OCI-LY3 (cell line): ENCODE measurements around the gene CCNF.

ENCODE experiments used
- H2AFZ ChIP-seq: fragments of 200-600, 300-600 bp; shearing (Covaris generic); 2 replicates; pipeline ENCODE4 v1.6.0; 2014; ENCODE audit warnings: antibody characterized with exemption, low read depth, low read length
- H3K27ac ChIP-seq: fragments of 200-600, 300-600 bp; sonication (generic); 2 replicates; pipeline ENCODE4 v1.5.1; 2014; ENCODE audit warnings: mild to moderate bottlenecking, low read length, moderate library complexity, mixed read lengths
- H3K27me3 ChIP-seq: fragments of 200-600, 300-600 bp; sonication (generic); 2 replicates; pipeline ENCODE4 v1.6.1; 2014; ENCODE audit warnings: low read depth, low read length, mixed read lengths
- H3K36me3 ChIP-seq: fragments of 200-600, 300-600 bp; sonication (generic); replicated peaks from 2 replicates; pipeline ENCODE3; 2014; ENCODE audit warnings: low read depth, low read length, mixed read lengths
- H3K4me1 ChIP-seq: fragments of 300-600, 200-600 bp; sonication (generic); 2 replicates; pipeline ENCODE4 v1.6.1; 2014; ENCODE audit warnings: low read length, mixed read lengths
- H3K4me2 ChIP-seq: fragments of 200-600, 300-600 bp; sonication (generic); 2 replicates; pipeline ENCODE4 v1.6.1; 2014; ENCODE audit warnings: low read length, mixed read lengths
- H3K4me3 ChIP-seq: fragments of 300-600, 200-600 bp; sonication (generic); 2 replicates; pipeline ENCODE4 v1.5.1; 2014; ENCODE audit warnings: antibody characterized with exemption, mild to moderate bottlenecking, low read length, moderate library complexity
- H3K79me2 ChIP-seq: fragments of 300-600, 200-600 bp; shearing (Covaris generic); 2 replicates; pipeline ENCODE4 v1.6.1; 2014; ENCODE audit warnings: mild to moderate bottlenecking, low read length, mixed read lengths
- H3K9ac ChIP-seq: fragments of 300-600, 200-600 bp; shearing (Covaris generic); 2 replicates; pipeline ENCODE4 v1.6.0; 2014; ENCODE audit warnings: mild to moderate bottlenecking, low read length, moderate library complexity
- H3K9me3 ChIP-seq: fragments of 200-600, 300-600 bp; shearing (Covaris generic); 2 replicates; pipeline ENCODE4 v1.6.1; 2014; ENCODE audit warnings: low read length, mixed read lengths; ENCODE audit not compliant: insufficient read depth
- H4K20me1 ChIP-seq: fragments of 200-600, 300-600 bp; sonication (generic); 2 replicates; pipeline ENCODE4 v1.6.1; 2016; ENCODE audit warnings: low read length, mixed read lengths; ENCODE audit not compliant: insufficient read depth
- CTCF ChIP-seq: fragments of 200-600, 300-600 bp; sonication (generic); IDR thresholded peaks from 2 replicates; pipeline ENCODE4 v1.5.1; 2014; ENCODE audit warnings: antibody characterized with exemption, low read length, low read depth
- EZH2phosphoT487 ChIP-seq: fragments of 200-600 bp; shearing (Covaris generic); IDR thresholded peaks from 2 replicates; pipeline ENCODE4 v1.6.1; 2018; ENCODE audit warnings: antibody characterized with exemption, mixed run types, low read depth

Gene CCNF

GRCh38 chr16:2501946-2502895 is 73.0 kb downstream of the CCNF start:
- H3K36me3 ChIP-seq, result no peaks in the 10 kb centered on the region
- no peak overlapping the region for H3K4me2 ChIP-seq
- H2AFZ ChIP-seq, result no peak overlapping the region
- H3K27me3 ChIP-seq, result no peaks in the 10 kb centered on the region
- TF ChIP-seq CTCF, result no peak
- TF ChIP-seq EZH2phosphoT487, result no peak
- H3K27ac ChIP-seq, result no peak overlapping the region
- peaks cover 25% of the 10 kb centered on the region for H3K4me1 ChIP-seq
- H3K9me3 ChIP-seq, result no peaks in the 10 kb centered on the region
- no peaks in the 10 kb centered on the region for H4K20me1 ChIP-seq
- H3K9ac ChIP-seq, result no peak overlapping the region
- no peaks in the 10 kb centered on the region for H3K79me2 ChIP-seq
- no peak overlapping the region for H3K4me3 ChIP-seq

GRCh38 chr16:2505695-2506094 is 76.4 kb downstream of the CCNF start:
- peak overlapping the region; percentile 8; the same call in 1 of the 2 replicates for H3K27ac ChIP-seq

GRCh38 chr16:2507052-2507659 is 77.9 kb downstream of the CCNF start:
- no peaks in the 10 kb centered on the region for H3K27me3 ChIP-seq
- peak overlapping the region; percentile 94 for H3K27ac ChIP-seq
- no peaks in the 10 kb centered on the region for H3K79me2 ChIP-seq
- peak overlapping the region; percentile 95 for H3K4me2 ChIP-seq
- peaks cover 62% of the 10 kb centered on the region for H3K4me1 ChIP-seq
- TF ChIP-seq CTCF, result no peak; the same call in 1 of the 2 replicates
- TF ChIP-seq EZH2phosphoT487, result no peak
- H3K9me3 ChIP-seq, result no peaks in the 10 kb centered on the region
- H4K20me1 ChIP-seq, result no peaks in the 10 kb centered on the region
- peak overlapping the region; percentile 47 for H3K4me3 ChIP-seq
- peak overlapping the region; percentile 90 for H3K9ac ChIP-seq
- H2AFZ ChIP-seq, result 0 out of 2 replicates have a peak overlapping the region, but pooled peaks have one; percentile 12
- no peaks in the 10 kb centered on the region for H3K36me3 ChIP-seq

More at GRCh38 chr16:2505695-2506094, 76.4 kb downstream of the CCNF start:
- no peak overlapping the region for H2AFZ ChIP-seq
- no peaks in the 10 kb centered on the region for H3K27me3 ChIP-seq
- no peak overlapping the region for H3K9ac ChIP-seq
- H3K9me3 ChIP-seq, result no peaks in the 10 kb centered on the region
- H4K20me1 ChIP-seq, result no peaks in the 10 kb centered on the region
- H3K4me1 ChIP-seq, result peaks cover 60% of the 10 kb centered on the region
- H3K79me2 ChIP-seq, result no peaks in the 10 kb centered on the region
- TF ChIP-seq CTCF (no peak), EZH2phosphoT487 (no peak)
- no peak overlapping the region for H3K4me2 ChIP-seq
- H3K36me3 ChIP-seq, result no peaks in the 10 kb centered on the region
- no peak overlapping the region for H3K4me3 ChIP-seq

GRCh38 chr16:2507665-2508064 is 78.4 kb downstream of the CCNF start:
- Histone ChIP-seq H3K27ac (peak overlapping the region; percentile 94), H2AFZ (0 out of 2 replicates have a peak overlapping the region, but pooled peaks have one; percentile 12), H4K20me1 (no peaks in the 10 kb centered on the region), H3K4me3 (peak overlapping the region; percentile 47), H3K4me2 (peak overlapping the region; percentile 95), H3K79me2 (no peaks in the 10 kb centered on the region), H3K36me3 (no peaks in the 10 kb centered on the region), H3K9me3 (no peaks in the 10 kb centered on the region), H3K27me3 (no peaks in the 10 kb centered on the region), H3K4me1 (peaks cover 64% of the 10 kb centered on the region), H3K9ac (peak overlapping the region; percentile 90)
- TF ChIP-seq EZH2phosphoT487, result no peak
